Measurements from ENCODE around the gene TOR2A.

Gene TOR2A

GRCh38 chr9:127715470-127716337 lies 19.4 kb downstream of the TOR2A start, which contains the start of the genes PTRH1 and TTC16:
Gene PTRH1 (minus strand): TSS chr9:127715663. CDS start chr9:127715639, 24 bp downstream.
Gene TTC16 (plus strand): TSS chr9:127716079. CDS start chr9:127716146, 67 bp downstream.
- 6% methylated on average over 65 of the region's 65 CpGs for WGBS
- H3K9me3 ChIP-seq (ENCODE audit: insufficient read depth, low read depth, low read length): no peaks in the 10 kb centered on the region
- no peaks in the 10 kb centered on the region for H3K36me3 ChIP-seq (ENCODE audit: insufficient read depth, low read length)
- 0 out of 2 replicates have a peak, but pooled peaks cover 7% of the 10 kb centered on the region for H3K4me1 ChIP-seq (ENCODE audit: insufficient read depth, low read length)
- peak within 1 kb of the TSS; percentile 46 for H3K9ac ChIP-seq (ENCODE audit: low read depth, low read length)
- peak within 1 kb of the TSS; percentile 46; the same call in 1 of the 2 replicates for H3K27ac ChIP-seq (ENCODE audit: low read depth, low read length)
- H3K27me3 ChIP-seq (ENCODE audit: insufficient read depth, low read length): peaks cover 5% of the 10 kb centered on the region; the same call in 1 of the 2 replicates
- H3K4me3 ChIP-seq (ENCODE audit: low read length): peak within 1 kb of the TSS; percentile 73

- Histone ChIP-seq H3K9ac (ENCODE audit: low read depth, low read length) (peak overlapping the region; percentile 46), H3K4me1 (ENCODE audit: insufficient read depth, low read length) (0 out of 2 replicates have a peak, but pooled peaks cover 7% of the 10 kb centered on the region), H3K27me3 (ENCODE audit: insufficient read depth, low read length) (peaks cover 5% of the 10 kb centered on the region; the same call in 1 of the 2 replicates), H3K36me3 (ENCODE audit: insufficient read depth, low read length) (no peaks in the 10 kb centered on the region), H3K4me3 (ENCODE audit: low read length) (peak overlapping the region; percentile 73), H3K9me3 (ENCODE audit: insufficient read depth, low read depth, low read length) (no peaks in the 10 kb centered on the region), H3K27ac (ENCODE audit: low read depth, low read length) (no peak overlapping the region)
- 2% methylated on average over 44 of the region's 44 CpGs for WGBS
These were observed 20.1 kb downstream of the TOR2A start for GRCh38 chr9:127714951-127715469.

- H3K9ac ChIP-seq (ENCODE audit: low read depth, low read length): no peak overlapping the region
- H3K27me3 ChIP-seq (ENCODE audit: insufficient read depth, low read length): peaks cover 5% of the 10 kb centered on the region; the same call in 1 of the 2 replicates
- H3K4me3 ChIP-seq (ENCODE audit: low read length): peak overlapping the region; percentile 73
- H3K4me1 ChIP-seq (ENCODE audit: insufficient read depth, low read length): 0 out of 2 replicates have a peak, but pooled peaks cover 7% of the 10 kb centered on the region
- H3K9me3 ChIP-seq (ENCODE audit: insufficient read depth, low read depth, low read length): no peaks in the 10 kb centered on the region
- no peak overlapping the region for H3K27ac ChIP-seq (ENCODE audit: low read depth, low read length)
- 82% methylated on average over 19 of the region's 19 CpGs for WGBS
- no peaks in the 10 kb centered on the region for H3K36me3 ChIP-seq (ENCODE audit: insufficient read depth, low read length)
These were observed 20.9 kb downstream of the TOR2A start for GRCh38 chr9:127714020-127714750.

GRCh38 chr9:127712867-127713266 lies 22.2 kb downstream of the TOR2A start:
- Histone ChIP-seq H3K27ac (ENCODE audit: low read depth, low read length) (no peak overlapping the region), H3K4me1 (ENCODE audit: insufficient read depth, low read length) (0 out of 2 replicates have a peak, but pooled peaks cover 7% of the 10 kb centered on the region), H3K27me3 (ENCODE audit: insufficient read depth, low read length) (peaks cover 5% of the 10 kb centered on the region; the same call in 1 of the 2 replicates), H3K4me3 (ENCODE audit: low read length) (no peak overlapping the region), H3K9ac (ENCODE audit: low read depth, low read length) (no peak overlapping the region), H3K9me3 (ENCODE audit: insufficient read depth, low read depth, low read length) (no peaks in the 10 kb centered on the region), H3K36me3 (ENCODE audit: insufficient read depth, low read length) (no peaks in the 10 kb centered on the region)
- 91% methylated on average over 10 of the region's 10 CpGs for WGBS

- Histone ChIP-seq H3K27ac (ENCODE audit: low read depth, low read length) (no peak overlapping the region), H3K9ac (ENCODE audit: low read depth, low read length) (no peak overlapping the region), H3K27me3 (ENCODE audit: insufficient read depth, low read length) (peaks cover 5% of the 10 kb centered on the region; the same call in 1 of the 2 replicates), H3K9me3 (ENCODE audit: insufficient read depth, low read depth, low read length) (no peaks in the 10 kb centered on the region), H3K4me3 (ENCODE audit: low read length) (no peak overlapping the region), H3K4me1 (ENCODE audit: insufficient read depth, low read length) (0 out of 2 replicates have a peak, but pooled peaks cover 7% of the 10 kb centered on the region), H3K36me3 (ENCODE audit: insufficient read depth, low read length) (no peaks in the 10 kb centered on the region)
- 86% methylated on average over 11 of the region's 11 CpGs for WGBS
These were observed 22.7 kb downstream of the TOR2A start for GRCh38 chr9:127712371-127712770.

GRCh38 chr9:127711831-127712274 lies 23.2 kb downstream of the TOR2A start:
- H3K9me3 ChIP-seq (ENCODE audit: insufficient read depth, low read depth, low read length): no peaks in the 10 kb centered on the region
- H3K4me1 ChIP-seq (ENCODE audit: insufficient read depth, low read length): 0 out of 2 replicates have a peak, but pooled peaks cover 7% of the 10 kb centered on the region
- no peak overlapping the region for H3K9ac ChIP-seq (ENCODE audit: low read depth, low read length)
- H3K4me3 ChIP-seq (ENCODE audit: low read length): no peak overlapping the region
- no peaks in the 10 kb centered on the region for H3K36me3 ChIP-seq (ENCODE audit: insufficient read depth, low read length)
- H3K27ac ChIP-seq (ENCODE audit: low read depth, low read length): no peak overlapping the region
- 62% methylated on average over 11 of the region's 11 CpGs for WGBS
- H3K27me3 ChIP-seq (ENCODE audit: insufficient read depth, low read length): peaks cover 5% of the 10 kb centered on the region; the same call in 1 of the 2 replicates

GRCh38 chr9:127711226-127711701 lies 23.8 kb downstream of the TOR2A start:
- no peak overlapping the region for H3K9ac ChIP-seq (ENCODE audit: low read depth, low read length)
- H3K36me3 ChIP-seq (ENCODE audit: insufficient read depth, low read length): no peaks in the 10 kb centered on the region
- H3K4me1 ChIP-seq (ENCODE audit: insufficient read depth, low read length): 0 out of 2 replicates have a peak, but pooled peaks cover 7% of the 10 kb centered on the region
- H3K27me3 ChIP-seq (ENCODE audit: insufficient read depth, low read length): peaks cover 5% of the 10 kb centered on the region; the same call in 1 of the 2 replicates
- H3K9me3 ChIP-seq (ENCODE audit: insufficient read depth, low read depth, low read length): no peaks in the 10 kb centered on the region
- no peak overlapping the region for H3K4me3 ChIP-seq (ENCODE audit: low read length)
- WGBS: 88% methylated on average over 9 of the region's 9 CpGs
- no peak overlapping the region for H3K27ac ChIP-seq (ENCODE audit: low read depth, low read length)

GRCh38 chr9:127710204-127710783 lies 24.8 kb downstream of the TOR2A start:
- Histone ChIP-seq H3K27me3 (ENCODE audit: insufficient read depth, low read length) (peaks cover 5% of the 10 kb centered on the region; the same call in 1 of the 2 replicates), H3K4me3 (ENCODE audit: low read length) (no peak overlapping the region), H3K9me3 (ENCODE audit: insufficient read depth, low read depth, low read length) (no peaks in the 10 kb centered on the region), H3K4me1 (ENCODE audit: insufficient read depth, low read length) (0 out of 2 replicates have a peak, but pooled peaks cover 7% of the 10 kb centered on the region), H3K9ac (ENCODE audit: low read depth, low read length) (no peak overlapping the region), H3K27ac (ENCODE audit: low read depth, low read length) (no peak overlapping the region), H3K36me3 (ENCODE audit: insufficient read depth, low read length) (no peaks in the 10 kb centered on the region)
- WGBS: 91% methylated on average over 10 of the region's 10 CpGs

- H3K27ac ChIP-seq (ENCODE audit: low read depth, low read length): no peak overlapping the region
- no peaks in the 10 kb centered on the region for H3K9me3 ChIP-seq (ENCODE audit: insufficient read depth, low read depth, low read length)
- H3K4me3 ChIP-seq (ENCODE audit: low read length): no peak overlapping the region
- 0 out of 2 replicates have a peak, but pooled peaks cover 5% of the 10 kb centered on the region for H3K4me1 ChIP-seq (ENCODE audit: insufficient read depth, low read length)
- no peaks in the 10 kb centered on the region for H3K27me3 ChIP-seq (ENCODE audit: insufficient read depth, low read length)
- no peak overlapping the region for H3K9ac ChIP-seq (ENCODE audit: low read depth, low read length)
- H3K36me3 ChIP-seq (ENCODE audit: insufficient read depth, low read length): no peaks in the 10 kb centered on the region
- WGBS: 91% methylated on average over 8 of the region's 8 CpGs
These were observed 26.0 kb downstream of the TOR2A start for GRCh38 chr9:127708952-127709587.

GRCh38 chr9:127707766-127708165 lies 27.3 kb downstream of the TOR2A start:
- Histone ChIP-seq H3K36me3 (ENCODE audit: insufficient read depth, low read length) (no peaks in the 10 kb centered on the region), H3K9me3 (ENCODE audit: insufficient read depth, low read depth, low read length) (no peaks in the 10 kb centered on the region), H3K27me3 (ENCODE audit: insufficient read depth, low read length) (no peaks in the 10 kb centered on the region), H3K27ac (ENCODE audit: low read depth, low read length) (no peak overlapping the region), H3K4me3 (ENCODE audit: low read length) (no peak overlapping the region), H3K9ac (ENCODE audit: low read depth, low read length) (no peak overlapping the region), H3K4me1 (ENCODE audit: insufficient read depth, low read length) (0 out of 2 replicates have a peak, but pooled peaks cover 5% of the 10 kb centered on the region)
- WGBS: 71% methylated on average over 5 of the region's 5 CpGs

All from HUES64 (cell line).